Measurements from ENCODE around the gene HIVEP3.

DNA sequence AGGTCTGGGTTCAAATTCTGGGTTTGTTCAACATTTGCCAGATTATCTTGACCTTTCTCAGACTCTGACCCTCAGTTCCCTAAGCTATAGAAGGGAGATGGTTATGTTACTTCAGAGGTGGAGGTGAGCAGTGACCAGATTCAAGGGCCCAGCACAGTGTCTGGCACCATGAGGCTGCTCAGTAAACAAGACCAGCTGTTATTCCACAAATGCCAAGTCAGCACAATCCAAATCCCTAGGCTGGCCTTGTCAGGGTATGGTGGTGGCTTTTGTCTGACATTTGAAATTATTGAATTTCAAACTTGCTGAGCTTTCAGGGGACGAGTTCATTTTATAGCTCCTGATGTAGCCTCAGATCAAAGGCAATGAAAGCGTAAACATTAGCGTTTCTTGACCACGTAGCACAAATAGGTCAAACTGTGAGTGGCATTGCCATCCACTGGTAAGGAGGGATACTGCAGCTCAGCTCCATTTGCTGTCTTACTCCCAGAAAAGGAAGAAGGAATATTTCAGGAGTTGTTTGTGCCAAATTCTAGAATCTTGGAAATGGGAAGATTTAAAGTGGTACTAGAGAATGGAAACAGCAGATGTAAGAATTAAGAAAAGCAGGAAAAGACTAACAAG, 339.9 kb downstream of the HIVEP3 start:
- TF ChIP-seq, protein P1, sequence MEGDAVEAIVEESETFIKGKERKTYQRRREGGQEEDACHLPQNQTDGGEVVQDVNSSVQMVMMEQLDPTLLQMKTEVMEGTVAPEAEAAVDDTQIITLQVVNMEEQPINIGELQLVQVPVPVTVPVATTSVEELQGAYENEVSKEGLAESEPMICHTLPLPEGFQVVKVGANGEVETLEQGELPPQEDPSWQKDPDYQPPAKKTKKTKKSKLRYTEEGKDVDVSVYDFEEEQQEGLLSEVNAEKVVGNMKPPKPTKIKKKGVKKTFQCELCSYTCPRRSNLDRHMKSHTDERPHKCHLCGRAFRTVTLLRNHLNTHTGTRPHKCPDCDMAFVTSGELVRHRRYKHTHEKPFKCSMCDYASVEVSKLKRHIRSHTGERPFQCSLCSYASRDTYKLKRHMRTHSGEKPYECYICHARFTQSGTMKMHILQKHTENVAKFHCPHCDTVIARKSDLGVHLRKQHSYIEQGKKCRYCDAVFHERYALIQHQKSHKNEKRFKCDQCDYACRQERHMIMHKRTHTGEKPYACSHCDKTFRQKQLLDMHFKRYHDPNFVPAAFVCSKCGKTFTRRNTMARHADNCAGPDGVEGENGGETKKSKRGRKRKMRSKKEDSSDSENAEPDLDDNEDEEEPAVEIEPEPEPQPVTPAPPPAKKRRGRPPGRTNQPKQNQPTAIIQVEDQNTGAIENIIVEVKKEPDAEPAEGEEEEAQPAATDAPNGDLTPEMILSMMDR (conservative IDR thresholded peaks at IDR 0.05) = peak; percentile 64
- no peak for TF ChIP-seq EZH2 (IDR thresholded peaks at IDR 0.05; ENCODE audit: low read depth)
